ENCODE results near the gene TBXT.

The TBXT gene

GRCh38 chr6:166115609-166116008 lies 52.0 kb downstream of the TBXT start:
- no peak for DNase-seq (ENCODE audit: low read depth)
- TF ChIP-seq CTCF (IDR thresholded peaks at IDR 0.05; ENCODE audit: low read depth, low read length, missing control alignments), result no peak
- in situ Hi-C loops (cut with HindIII; ENCODE audit: low sequenced_read_pairs), result no loop called here
- H3K4me3 ChIP-seq (ENCODE audit: low read depth, low read length), result no peak overlapping the region

- DNase-seq (ENCODE audit: low read depth), result peak; percentile 86
- peak overlapping the region; percentile 23 for H3K4me3 ChIP-seq (ENCODE audit: low read depth, low read length)
- in situ Hi-C loops (cut with HindIII; ENCODE audit: low sequenced_read_pairs), result no loop called here
- no peak for TF ChIP-seq CTCF (IDR thresholded peaks at IDR 0.05; ENCODE audit: low read depth, low read length, missing control alignments)
Observed at GRCh38 chr6:166112580-166112979, 55.1 kb downstream of the TBXT start.

- TF ChIP-seq CTCF (IDR thresholded peaks at IDR 0.05; ENCODE audit: low read depth, low read length, missing control alignments), result no peak
- in situ Hi-C loops (cut with HindIII; ENCODE audit: low sequenced_read_pairs), result no loop called here
- DNase-seq (ENCODE audit: low read depth), result no peak
- no peak overlapping the region for H3K4me3 ChIP-seq (ENCODE audit: low read depth, low read length)
Observed at GRCh38 chr6:166109608-166110007, 58.0 kb downstream of the TBXT start.

Data from astrocyte of the cerebellum (primary cell).